A673 (cell line): ENCODE results near the gene MIEN1.

Source experiments
- CTCF ChIP-seq: fragments of 300-800, 200-600 bp; sonication (generic); conservative IDR thresholded peaks from 2 replicates; pipeline ENCODE4 v1.5.1; 2017; ENCODE audit warnings: low read depth, mild to moderate bottlenecking, antibody characterized with exemption, low read length, moderate library complexity, mixed read lengths
- EZH2 ChIP-seq: fragments of 200-600 bp; sonication (generic); IDR thresholded peaks from 2 replicates; pipeline ENCODE4 v1.6.1; 2017; ENCODE audit warnings: borderline replicate concordance, low read depth, mild to moderate bottlenecking, mixed read lengths, antibody characterized with exemption, low read length; ENCODE audit not compliant: poor library complexity, severe bottlenecking

- TF ChIP-seq CTCF: no peak
- TF ChIP-seq EZH2: no peak
These were observed 35.7 kb downstream of the MIEN1 start for GRCh38 chr17:39694593-39694992.
